Liver (tissue), 9 donors: Measurements from ENCODE around the gene ZNF691. TPM values are rescaled to one million over a fixed set of nuclear protein-coding genes. Genes with fewer than 3 reads are reported as not detected.

Experiments used
- DNase-seq: peaks from one replicate; pipeline ENCODE4 v3.0.0-alpha.2; 2017; ENCODE audit warnings: low spot score
- H3K27ac ChIP-seq, 2 donors: one replicate each; pipeline ENCODE4 v1.7.0; 2013; ENCODE audit warnings: inconsistent platforms in 2 of 2, low read length in 2 of 2, control low read depth in 1 of 2, low read depth in 1 of 2, mild to moderate bottlenecking in 1 of 2
- H3K27me3 ChIP-seq, 4 donors: one replicate each; pipeline versions ENCODE4 v1.6.1 to v1.7.0; 2013; ENCODE audit warnings: low read length in 3 of 4, inconsistent platforms in 1 of 4, mild to moderate bottlenecking in 1 of 4, moderate library complexity in 1 of 4; ENCODE audit not compliant: control insufficient read depth in 4 of 4, insufficient read depth in 4 of 4
- H3K36me3 ChIP-seq, 4 donors: one replicate each; pipeline versions ENCODE4 v1.6.1 to v1.7.0; 2013; ENCODE audit warnings: low read length in 3 of 4, mild to moderate bottlenecking in 3 of 4, low read depth in 1 of 4, moderate library complexity in 1 of 4; ENCODE audit not compliant: control insufficient read depth in 4 of 4, insufficient read depth in 3 of 4
- H3K4me1 ChIP-seq, 4 donors: one replicate each; pipeline versions ENCODE4 v1.6.1 to v1.7.0; 2013; ENCODE audit warnings: low read length in 3 of 4, mild to moderate bottlenecking in 3 of 4, moderate library complexity in 1 of 4; ENCODE audit not compliant: control insufficient read depth in 4 of 4, insufficient read depth in 4 of 4
- H3K4me3 ChIP-seq, 3 donors: one replicate each; pipeline versions ENCODE4 v1.6.1 to v1.7.0; 2013; ENCODE audit warnings: low read length in 3 of 3, control low read depth in 1 of 3, low read depth in 1 of 3, mild to moderate bottlenecking in 1 of 3
- H3K9ac ChIP-seq, 2 donors: one replicate each; pipeline ENCODE4 v1.7.0; 2013; ENCODE audit warnings: low read length in 2 of 2, mild to moderate bottlenecking in 2 of 2, moderate library complexity in 2 of 2, control low read depth in 1 of 2, low read depth in 1 of 2
- H3K9me3 ChIP-seq, 4 donors: one replicate each; pipeline versions ENCODE4 v1.6.1 to v1.7.0; 2013; ENCODE audit warnings: low read length in 3 of 4; ENCODE audit not compliant: control insufficient read depth in 4 of 4
- FOXA1 ChIP-seq: IDR thresholded peaks from 2 replicates; pipeline ENCODE4 v1.6.1; 2016; ENCODE audit warnings: antibody characterized with exemption
- FOXA2 ChIP-seq: IDR thresholded peaks from 2 replicates; pipeline ENCODE4 v1.6.1; 2016; ENCODE audit warnings: antibody characterized with exemption
- GABPA ChIP-seq, 2 donors: IDR thresholded peaks in 1 of 2; conservative IDR thresholded peaks in 1 of 2; 2 replicates each; pipeline ENCODE4 v1.6.1; 2016; ENCODE audit warnings: antibody characterized with exemption in 2 of 2, mild to moderate bottlenecking in 1 of 2, moderate library complexity in 1 of 2
- HNF4A ChIP-seq, 2 donors: conservative IDR thresholded peaks; 2 replicates each; pipeline ENCODE4 v1.6.1; 2016; ENCODE audit warnings: antibody characterized with exemption in 2 of 2, mild to moderate bottlenecking in 2 of 2
- HNF4G ChIP-seq: IDR thresholded peaks from 2 replicates; pipeline ENCODE4 v1.6.1; 2016; ENCODE audit warnings: antibody characterized with exemption
- NR2F2 ChIP-seq: IDR thresholded peaks from 2 replicates; pipeline ENCODE4 v1.6.1; 2016; ENCODE audit warnings: antibody characterized with exemption
- RAD21 ChIP-seq, 2 donors: IDR thresholded peaks; 2 replicates each; pipeline ENCODE4 v1.6.1; 2016; ENCODE audit warnings: antibody characterized with exemption in 2 of 2, mild to moderate bottlenecking in 2 of 2
- REST ChIP-seq: IDR thresholded peaks from 2 replicates; pipeline ENCODE4 v1.6.1; 2016; ENCODE audit warnings: antibody characterized with exemption, mild to moderate bottlenecking
- TAF1 ChIP-seq: conservative IDR thresholded peaks from 2 replicates; pipeline ENCODE4 v1.6.1; 2016; ENCODE audit warnings: antibody characterized with exemption, mild to moderate bottlenecking
- YY1 ChIP-seq: IDR thresholded peaks from 2 replicates; pipeline ENCODE4 v1.6.1; 2016; ENCODE audit warnings: antibody characterized with exemption, mild to moderate bottlenecking
- ZBTB33 ChIP-seq: IDR thresholded peaks from 2 replicates; pipeline ENCODE4 v1.6.1; 2016; ENCODE audit warnings: antibody characterized with exemption
- WGBS: extraction: QIAGEN DNeasy Blood & Tissue Kit; methylation state at CpG from one replicate; pipeline ENCODE4 v1.1.7; 2013; 5-methylcytosine and 5-hydroxymethylcytosine counted together
- polyA plus RNA-seq, 2 donors: library from polyadenylated mRNA; stranded (reverse) in 1 of 2; unstranded in 1 of 2; fragments of 200-250 nt in 1 of 2; fragments of >200 nt in 1 of 2; fragmentation: Nextera tagmentation in 1 of 2; extraction: Ambion mirVana in 1 of 2; gene quantifications; one replicate each; pipeline versions ENCODE4 v1.2.1 to v1.2.3, GENCODE V29; 2013 to 2015
- total RNA-seq, 2 donors: library from RNA; depleted of rRNA; stranded (reverse); fragments of >200 nt; gene quantifications; one replicate each; pipeline ENCODE4 v1.2.3, GENCODE V29; 2014
- TF ChIP-seq, protein P1 (sequence below): IDR thresholded peaks from 2 replicates; pipeline ENCODE4 v1.6.1; 2016; ENCODE audit warnings: antibody characterized with exemption
- donor health status: healthy.
- donor health status: healthy.
- donor health status: healthy.
- donor health status: healthy.
- donor health status: healthy.

The ZNF691 gene
- total and polyA plus RNA-seq, 4 donors: 2.7 to 8.9 (median 5.5) TPM

DNA sequence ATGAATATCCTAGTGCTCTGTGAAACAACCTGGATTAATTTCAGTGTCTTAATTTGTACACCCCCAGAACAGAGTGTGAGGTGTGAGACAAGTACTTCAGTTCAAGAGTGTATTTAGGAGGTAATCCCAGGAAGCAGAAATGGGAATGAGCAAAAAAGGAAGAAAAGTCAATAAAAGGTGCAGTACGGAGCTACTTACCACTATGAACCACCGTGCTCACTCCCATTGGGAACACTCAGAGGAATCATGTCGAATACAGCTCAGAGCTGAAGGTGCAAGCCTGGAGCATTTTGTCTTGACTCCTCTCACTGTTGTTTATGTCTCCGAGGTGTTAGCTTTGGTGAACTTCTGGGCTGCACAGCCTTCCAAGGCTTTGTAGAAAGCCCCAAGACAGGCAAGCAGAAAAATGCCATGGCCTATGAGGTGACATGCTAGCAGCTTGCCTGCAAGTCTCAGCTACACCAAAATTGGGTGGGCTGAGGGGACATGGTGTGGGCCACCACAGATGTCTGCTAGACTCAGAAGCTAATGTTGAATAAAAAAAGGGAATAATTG lies 21.9 kb upstream of the ZNF691 start:
- Histone ChIP-seq H3K36me3 (peaks cover 0 to 5% (median under 1%) of the 10 kb centered on the region in 4 donors), H3K4me3 (no peak overlapping the region), H3K4me1 (peaks cover 6 to 27% (median 16%) of the 10 kb centered on the region in 4 donors), H3K9me3 (no peaks in the 10 kb centered on the region), H3K27ac (no peak overlapping the region), H3K9ac (no peak overlapping the region), H3K27me3 (no peaks in the 10 kb centered on the region)
- TF ChIP-seq FOXA2 (no peak), NR2F2 (no peak), TAF1 (no peak), HNF4G (no peak), FOXA1 (no peak), GABPA (IDR thresholded peaks at IDR 0.05 in 1 of 2, conservative IDR thresholded peaks at IDR 0.05 in 1 of 2) (no peak), HNF4A (conservative IDR thresholded peaks at IDR 0.05) (no peak)
- WGBS: 95% methylated on average over 4 of the region's 4 CpGs
- no peak for DNase-seq

DNA sequence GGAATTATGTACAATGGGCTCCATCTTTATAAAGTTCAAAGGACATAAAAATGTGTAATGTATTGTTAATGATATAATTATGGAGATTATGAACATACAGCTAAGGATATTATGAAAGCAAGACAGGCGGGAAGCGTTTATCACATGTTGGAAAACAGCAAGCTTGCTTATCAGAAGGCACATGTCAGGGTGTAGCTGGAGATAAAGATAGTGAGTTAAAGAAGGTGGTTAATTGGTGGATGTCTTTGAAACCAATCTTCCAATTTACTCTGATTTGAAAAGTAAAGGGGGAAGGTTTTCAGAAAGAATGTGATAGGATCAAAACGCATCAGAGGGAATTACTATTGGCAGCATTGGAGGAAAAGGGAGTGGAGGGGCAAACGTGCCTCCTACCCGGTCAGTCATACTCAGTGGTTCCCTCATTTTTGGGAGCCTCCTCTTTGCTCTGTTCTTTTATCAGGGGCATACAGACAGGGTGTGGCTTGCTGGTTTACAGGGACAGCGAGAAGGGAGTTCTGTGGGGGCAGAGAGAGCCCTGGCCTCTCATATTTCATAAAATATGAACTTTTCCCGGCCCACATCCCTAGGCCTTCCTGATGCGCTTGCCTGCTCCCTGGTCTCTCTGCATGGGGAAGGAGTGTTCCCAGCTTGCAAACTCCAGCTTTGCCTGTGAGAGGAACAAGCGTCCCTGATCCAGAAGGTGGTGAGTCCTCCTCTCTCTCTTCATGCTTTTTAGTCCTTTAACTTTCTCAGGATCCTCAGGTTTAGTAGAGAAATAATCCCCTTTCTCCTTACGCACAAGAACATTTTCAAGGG lies 21.2 kb upstream of the ZNF691 start:
- TF ChIP-seq TAF1 (no peak), NR2F2 (no peak), RAD21 (IDR thresholded peaks at IDR 0.05) (no peak), GABPA (IDR thresholded peaks at IDR 0.05 in 1 of 2, conservative IDR thresholded peaks at IDR 0.05 in 1 of 2) (no peak), REST (no peak), ZBTB33 (no peak), YY1 (no peak)
- TF ChIP-seq, protein P1, sequence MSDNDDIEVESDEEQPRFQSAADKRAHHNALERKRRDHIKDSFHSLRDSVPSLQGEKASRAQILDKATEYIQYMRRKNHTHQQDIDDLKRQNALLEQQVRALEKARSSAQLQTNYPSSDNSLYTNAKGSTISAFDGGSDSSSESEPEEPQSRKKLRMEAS: no peak
- peak; percentile 61 for DNase-seq
- Histone ChIP-seq H3K4me3 (no peak overlapping the region), H3K27ac (no peak overlapping the region), H3K27me3 (no peaks in the 10 kb centered on the region), H3K36me3 (peaks cover 1 to 6% (median 3%) of the 10 kb centered on the region in 4 donors), H3K9ac (no peak overlapping the region), H3K4me1 (peaks cover 6 to 27% (median 16%) of the 10 kb centered on the region in 4 donors), H3K9me3 (no peaks in the 10 kb centered on the region)
- WGBS: 88% methylated on average over 10 of the region's 10 CpGs
